ENCODE results near the gene DNER.

GRCh38 chr2:229701062-229701461, 13.3 kb downstream of the DNER start:
- TF ChIP-seq, protein P1, sequence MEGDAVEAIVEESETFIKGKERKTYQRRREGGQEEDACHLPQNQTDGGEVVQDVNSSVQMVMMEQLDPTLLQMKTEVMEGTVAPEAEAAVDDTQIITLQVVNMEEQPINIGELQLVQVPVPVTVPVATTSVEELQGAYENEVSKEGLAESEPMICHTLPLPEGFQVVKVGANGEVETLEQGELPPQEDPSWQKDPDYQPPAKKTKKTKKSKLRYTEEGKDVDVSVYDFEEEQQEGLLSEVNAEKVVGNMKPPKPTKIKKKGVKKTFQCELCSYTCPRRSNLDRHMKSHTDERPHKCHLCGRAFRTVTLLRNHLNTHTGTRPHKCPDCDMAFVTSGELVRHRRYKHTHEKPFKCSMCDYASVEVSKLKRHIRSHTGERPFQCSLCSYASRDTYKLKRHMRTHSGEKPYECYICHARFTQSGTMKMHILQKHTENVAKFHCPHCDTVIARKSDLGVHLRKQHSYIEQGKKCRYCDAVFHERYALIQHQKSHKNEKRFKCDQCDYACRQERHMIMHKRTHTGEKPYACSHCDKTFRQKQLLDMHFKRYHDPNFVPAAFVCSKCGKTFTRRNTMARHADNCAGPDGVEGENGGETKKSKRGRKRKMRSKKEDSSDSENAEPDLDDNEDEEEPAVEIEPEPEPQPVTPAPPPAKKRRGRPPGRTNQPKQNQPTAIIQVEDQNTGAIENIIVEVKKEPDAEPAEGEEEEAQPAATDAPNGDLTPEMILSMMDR (optimal IDR thresholded peaks at IDR 0.05 in 1 of 3, IDR thresholded peaks at IDR 0.05 in 1 of 3, conservative IDR thresholded peaks at IDR 0.05 in 1 of 3; ENCODE audit: extremely low read depth in 1 of 3, insufficient read depth in 2 of 3, low read length in 3 of 3): no peak
- no peak for TF ChIP-seq EZH2 (IDR thresholded peaks at IDR 0.05; ENCODE audit: low read length)

All from keratinocyte (primary cell).